CD14-positive monocyte (primary cell): ENCODE data around the gene MTSS2. TPM values are rescaled to one million over a fixed set of nuclear protein-coding genes. Genes with fewer than 3 reads are reported as not detected.

Experiments
- DNase-seq, 3 donors: peaks; one replicate each; pipeline ENCODE4 v3.0.0-alpha.2; 2011 to 2022
- H2AFZ ChIP-seq: 2 replicates; pipeline ENCODE4 v1.6.0; 2012; ENCODE audit warnings: mild to moderate bottlenecking, low read depth, low read length, inconsistent platforms; ENCODE audit not compliant: insufficient read depth, poor library complexity, severe bottlenecking
- H3K27ac ChIP-seq, 2 donors: 1 replicate in 1 of 2; 2 replicates in 1 of 2; pipeline ENCODE4 v1.5.1; 2012 to 2013; ENCODE audit warnings: low read length in 2 of 2, control low read depth in 1 of 2, inconsistent platforms in 1 of 2, low read depth in 1 of 2, mild to moderate bottlenecking in 1 of 2
- H3K27me3 ChIP-seq, 2 donors: one replicate each; pipeline versions ENCODE4 v1.6.0 to v1.6.1; 2011 to 2013; ENCODE audit warnings: low read length in 2 of 2; ENCODE audit not compliant: control insufficient read depth in 2 of 2, insufficient read depth in 2 of 2
- H3K36me3 ChIP-seq, 2 donors: replicated peaks in 1 of 2; 1 replicate in 1 of 2; 2 replicates in 1 of 2; pipeline versions ENCODE4 v1.5.1 to v1.6.1; 2012 to 2013; ENCODE audit warnings: low read length in 2 of 2, control low read depth in 1 of 2, inconsistent platforms in 1 of 2, mild to moderate bottlenecking in 1 of 2; ENCODE audit not compliant: insufficient read depth in 2 of 2, control insufficient read depth in 1 of 2
- H3K4me1 ChIP-seq, 2 donors: 1 replicate in 1 of 2; 2 replicates in 1 of 2; pipeline versions ENCODE4 v1.5.1 to v1.6.1; 2012 to 2013; ENCODE audit warnings: low read length in 2 of 2, control low read depth in 1 of 2, inconsistent platforms in 1 of 2, mild to moderate bottlenecking in 1 of 2, moderate library complexity in 1 of 2; ENCODE audit not compliant: insufficient read depth in 2 of 2, control insufficient read depth in 1 of 2
- H3K4me2 ChIP-seq: replicated peaks from 2 replicates; pipeline ENCODE3; 2012; ENCODE audit warnings: low read length, moderate library complexity, mild to moderate bottlenecking; ENCODE audit not compliant: poor library complexity, severe bottlenecking; ENCODE audit errors: extremely low read depth
- H3K4me3 ChIP-seq, 3 experiments: fragments of 200-600 bp in 1 of 3; sonication (generic) in 1 of 3; replicated peaks in 1 of 3; 1 replicate in 2 of 3; 2 replicates in 1 of 3; pipeline ENCODE4 v1.5.1; 2011 to 2013; ENCODE audit warnings: low read length in 3 of 3, mild to moderate bottlenecking in 3 of 3, control low read depth in 2 of 3, low read depth in 2 of 3, inconsistent platforms in 1 of 3, moderate library complexity in 1 of 3
- H3K79me2 ChIP-seq: 2 replicates; pipeline ENCODE4 v1.6.0; 2012; ENCODE audit warnings: mild to moderate bottlenecking, control low read depth, inconsistent platforms, low read length, moderate library complexity; ENCODE audit not compliant: insufficient read depth
- H3K9ac ChIP-seq: 2 replicates; pipeline ENCODE4 v1.6.0; 2017; ENCODE audit warnings: low read length, mild to moderate bottlenecking; ENCODE audit not compliant: insufficient read depth, poor library complexity, severe bottlenecking
- H3K9me3 ChIP-seq, 2 donors: replicated peaks in 1 of 2; 1 replicate in 1 of 2; 2 replicates in 1 of 2; pipeline versions ENCODE4 v1.5.1 to v1.6.1; 2012 to 2013; ENCODE audit warnings: low read length in 2 of 2, control low read depth in 1 of 2; ENCODE audit not compliant: control insufficient read depth in 1 of 2, insufficient read depth in 1 of 2
- H4K20me1 ChIP-seq: 2 replicates; pipeline ENCODE4 v1.6.0; 2012; ENCODE audit warnings: mild to moderate bottlenecking, low read length, control low read depth, moderate library complexity; ENCODE audit not compliant: insufficient read depth
- H3K27ac Mint-ChIP-seq, 7 donors: one replicate each; pipeline ENCODE4 v1.8.0; 2020; ENCODE audit warnings: mild to moderate bottlenecking in 7 of 7, mixed read lengths in 7 of 7, moderate library complexity in 6 of 7, inconsistent platforms in 2 of 7
- H3K27me3 Mint-ChIP-seq, 3 donors: one replicate each; pipeline ENCODE4 v1.8.0; 2021 to 2022; ENCODE audit warnings: low read depth in 3 of 3, mild to moderate bottlenecking in 3 of 3, mixed read lengths in 3 of 3, moderate library complexity in 3 of 3, inconsistent platforms in 1 of 3
- H3K36me3 Mint-ChIP-seq, 2 donors: one replicate each; pipeline ENCODE4 v1.8.0; 2020; ENCODE audit warnings: mixed read lengths in 2 of 2, inconsistent platforms in 1 of 2, mild to moderate bottlenecking in 1 of 2
- H3K4me1 Mint-ChIP-seq: one replicate; pipeline ENCODE4 v1.8.0; 2020; ENCODE audit warnings: mild to moderate bottlenecking, mixed read lengths
- H3K4me3 Mint-ChIP-seq, 2 donors: one replicate each; pipeline ENCODE4 v1.8.0; 2020; ENCODE audit warnings: mild to moderate bottlenecking in 2 of 2, mixed read lengths in 2 of 2, moderate library complexity in 1 of 2
- H3K9me3 Mint-ChIP-seq, 7 donors: one replicate each; pipeline ENCODE4 v1.8.0; 2020 to 2022; ENCODE audit warnings: mixed read lengths in 7 of 7, mild to moderate bottlenecking in 6 of 7, moderate library complexity in 6 of 7, inconsistent platforms in 2 of 7
- WGBS: methylation state at CpG from one replicate; pipeline ENCODE4 v1.1.5; 2013; ENCODE audit warnings: missing lambda C conversion rate; ENCODE audit not compliant: insufficient coverage; 5-methylcytosine and 5-hydroxymethylcytosine counted together
- intact Hi-C, 2 donors: fragments of 100-400 bp; cut with micrococcal nuclease; formaldehyde crosslinking; loops; one replicate each; pipeline versions ENCODE4 v1.15.0 to v1.15.1; 2023
- polyA plus RNA-seq, 3 donors: library from polyadenylated mRNA; depleted of rRNA in 1 of 3; unstranded in 2 of 3; stranded (reverse) in 1 of 3; fragments of 300-500 nt in 2 of 3; fragments of >200 nt in 1 of 3; fragmentation: Illumina TruSeq in 2 of 3; gene quantifications; 1 replicate in 2 of 3; 2 replicates in 1 of 3; pipeline ENCODE4 v1.2.3, GENCODE V29; 2012 to 2021
- TF ChIP-seq, protein P1 (sequence below): fragments of 200-600 bp; IDR thresholded peaks from one replicate; pipeline ENCODE4 v1.8.0; 2022; ENCODE audit warnings: antibody characterized with exemption, mild to moderate bottlenecking

MTSS2 gene
- polyA plus RNA-seq, 3 donors = 1.5 TPM; not detected in 2

DNA sequence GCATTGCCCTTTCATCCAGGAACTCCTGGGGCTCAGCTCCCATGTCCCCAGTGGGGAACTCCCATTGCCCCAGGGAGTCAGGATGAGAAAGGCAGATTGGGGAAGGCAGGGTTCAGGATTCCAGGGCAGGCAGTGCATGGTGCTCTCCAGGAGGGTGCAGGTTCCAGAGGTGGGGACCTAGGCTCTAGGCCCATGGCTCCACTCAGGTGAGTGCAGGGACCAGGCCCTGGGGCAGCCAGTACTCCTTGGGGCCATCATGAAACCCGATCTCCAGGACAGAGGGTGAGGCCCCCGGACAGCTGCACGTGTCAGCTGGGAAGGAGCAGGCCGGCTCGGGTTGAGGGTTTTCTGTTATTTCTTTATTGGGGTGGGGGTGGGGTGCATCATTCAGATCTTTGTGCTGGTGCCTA, 1.3 kb upstream of the MTSS2 start:
- Mint-ChIP-seq H3K4me3 (no peak overlapping the region), H3K36me3 (peaks cover 12 to 35% of the 10 kb centered on the region in 2 donors), H3K4me1 (peaks cover 8% of the 10 kb centered on the region), H3K27ac (peak overlapping the region in 1 of 7 donors; percentile 31), H3K9me3 (peaks cover 0 to 3% (median 2%) of the 10 kb centered on the region in 7 donors), H3K27me3 (peaks cover 15 to 32% (median 19%) of the 10 kb centered on the region in 3 donors)
- no peak overlapping the region for H3K4me3 ChIP-seq
- no peak for DNase-seq
- H3K4me2 ChIP-seq = no peak overlapping the region
- peaks cover 10% of the 10 kb centered on the region for H4K20me1 ChIP-seq
- no peaks in the 10 kb centered on the region for H3K79me2 ChIP-seq
- TF ChIP-seq, protein P1, sequence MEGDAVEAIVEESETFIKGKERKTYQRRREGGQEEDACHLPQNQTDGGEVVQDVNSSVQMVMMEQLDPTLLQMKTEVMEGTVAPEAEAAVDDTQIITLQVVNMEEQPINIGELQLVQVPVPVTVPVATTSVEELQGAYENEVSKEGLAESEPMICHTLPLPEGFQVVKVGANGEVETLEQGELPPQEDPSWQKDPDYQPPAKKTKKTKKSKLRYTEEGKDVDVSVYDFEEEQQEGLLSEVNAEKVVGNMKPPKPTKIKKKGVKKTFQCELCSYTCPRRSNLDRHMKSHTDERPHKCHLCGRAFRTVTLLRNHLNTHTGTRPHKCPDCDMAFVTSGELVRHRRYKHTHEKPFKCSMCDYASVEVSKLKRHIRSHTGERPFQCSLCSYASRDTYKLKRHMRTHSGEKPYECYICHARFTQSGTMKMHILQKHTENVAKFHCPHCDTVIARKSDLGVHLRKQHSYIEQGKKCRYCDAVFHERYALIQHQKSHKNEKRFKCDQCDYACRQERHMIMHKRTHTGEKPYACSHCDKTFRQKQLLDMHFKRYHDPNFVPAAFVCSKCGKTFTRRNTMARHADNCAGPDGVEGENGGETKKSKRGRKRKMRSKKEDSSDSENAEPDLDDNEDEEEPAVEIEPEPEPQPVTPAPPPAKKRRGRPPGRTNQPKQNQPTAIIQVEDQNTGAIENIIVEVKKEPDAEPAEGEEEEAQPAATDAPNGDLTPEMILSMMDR = no peak
- H3K27me3 ChIP-seq = peaks cover 4 to 21% of the 10 kb centered on the region in 2 donors
- H3K9me3 ChIP-seq = no peaks in the 10 kb centered on the region
- H2AFZ ChIP-seq = no peak overlapping the region
- intact Hi-C loops = no loop called here
- no peak overlapping the region for H3K27ac ChIP-seq
- H3K36me3 ChIP-seq = peaks cover 4 to 21% of the 10 kb centered on the region in 2 donors
- WGBS = no CpG with 5 or more reads among the region's 5 CpGs
- no peak overlapping the region for H3K9ac ChIP-seq
- peaks cover 4 to 10% of the 10 kb centered on the region in 2 donors for H3K4me1 ChIP-seq

DNA sequence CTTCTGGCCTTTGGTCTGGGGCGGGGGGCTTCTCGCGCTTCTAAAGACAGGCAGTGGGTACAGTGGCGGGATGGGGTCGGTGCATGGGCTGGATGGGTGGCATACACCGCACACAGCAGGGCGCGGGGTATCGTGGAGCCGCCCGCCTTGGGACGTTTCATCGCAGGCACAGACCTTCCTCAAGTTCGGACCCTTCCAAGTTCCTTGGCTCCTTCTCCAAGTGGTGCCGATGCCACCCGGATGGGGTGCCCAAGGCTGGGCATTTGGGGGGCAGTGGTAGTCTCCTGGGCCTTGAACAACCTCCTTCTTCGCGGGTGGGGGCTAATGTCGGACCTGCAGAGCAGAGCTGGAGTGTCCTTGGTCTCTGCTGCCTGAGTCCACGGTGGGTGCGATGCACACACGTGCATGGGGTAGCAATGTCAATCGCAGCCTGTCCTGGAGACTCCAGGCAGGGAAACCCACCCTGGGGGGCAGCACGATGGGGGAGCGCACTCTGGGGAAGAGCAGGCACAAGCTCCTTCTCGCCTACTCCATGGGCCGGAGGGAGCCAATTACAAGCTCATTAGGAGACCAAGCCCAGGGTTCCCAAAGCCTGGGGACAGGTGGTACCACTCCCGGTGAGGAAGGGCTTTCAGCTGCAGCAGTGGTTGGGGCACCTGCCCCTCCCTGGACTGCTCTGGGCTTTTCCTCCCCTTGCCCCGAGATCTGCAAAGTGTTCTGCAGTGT, 686 bp upstream of the MTSS2 start:
- no peak for DNase-seq
- intact Hi-C loops = no loop called here
- Mint-ChIP-seq H3K9me3 (peaks cover 0 to 3% (median 2%) of the 10 kb centered on the region in 7 donors), H3K4me1 (peaks cover 8% of the 10 kb centered on the region), H3K27ac (peak overlapping the region in 1 of 7 donors; percentile 35), H3K4me3 (peak overlapping the region; percentile 71 to 83), H3K36me3 (peaks cover 12 to 29% of the 10 kb centered on the region in 2 donors), H3K27me3 (peaks cover 15 to 32% (median 19%) of the 10 kb centered on the region in 3 donors)
- Histone ChIP-seq H3K4me1 (peaks cover 4 to 10% of the 10 kb centered on the region in 2 donors), H3K9ac (no peak overlapping the region), H3K4me3 (no peak overlapping the region), H3K4me2 (peak overlapping the region; percentile 45), H4K20me1 (peaks cover 10% of the 10 kb centered on the region), H2AFZ (no peak overlapping the region), H3K79me2 (no peaks in the 10 kb centered on the region), H3K36me3 (peaks cover 4 to 16% of the 10 kb centered on the region in 2 donors), H3K9me3 (no peaks in the 10 kb centered on the region), H3K27me3 (peaks cover 4 to 21% of the 10 kb centered on the region in 2 donors), H3K27ac (no peak overlapping the region)
- 75% methylated on average over 29 of the region's 29 CpGs for WGBS
- TF ChIP-seq, protein P1 = no peak
